Loucy (cell line): Measurements from ENCODE around the gene STON2.

Source experiments
- EZH2phosphoT487 ChIP-seq: fragments of 200-600 bp; IDR thresholded peaks from 2 replicates; pipeline ENCODE4 v1.6.1; 2018; ENCODE audit warnings: antibody characterized with exemption, mild to moderate bottlenecking, moderate library complexity, borderline replicate concordance
- TF ChIP-seq, protein P1 (sequence below): fragments of 200-600 bp; sonication (generic); conservative IDR thresholded peaks from 2 replicates; pipeline ENCODE4 v1.5.1; 2014; ENCODE audit warnings: mild to moderate bottlenecking, antibody characterized with exemption, low read length

- TF ChIP-seq, protein P1, sequence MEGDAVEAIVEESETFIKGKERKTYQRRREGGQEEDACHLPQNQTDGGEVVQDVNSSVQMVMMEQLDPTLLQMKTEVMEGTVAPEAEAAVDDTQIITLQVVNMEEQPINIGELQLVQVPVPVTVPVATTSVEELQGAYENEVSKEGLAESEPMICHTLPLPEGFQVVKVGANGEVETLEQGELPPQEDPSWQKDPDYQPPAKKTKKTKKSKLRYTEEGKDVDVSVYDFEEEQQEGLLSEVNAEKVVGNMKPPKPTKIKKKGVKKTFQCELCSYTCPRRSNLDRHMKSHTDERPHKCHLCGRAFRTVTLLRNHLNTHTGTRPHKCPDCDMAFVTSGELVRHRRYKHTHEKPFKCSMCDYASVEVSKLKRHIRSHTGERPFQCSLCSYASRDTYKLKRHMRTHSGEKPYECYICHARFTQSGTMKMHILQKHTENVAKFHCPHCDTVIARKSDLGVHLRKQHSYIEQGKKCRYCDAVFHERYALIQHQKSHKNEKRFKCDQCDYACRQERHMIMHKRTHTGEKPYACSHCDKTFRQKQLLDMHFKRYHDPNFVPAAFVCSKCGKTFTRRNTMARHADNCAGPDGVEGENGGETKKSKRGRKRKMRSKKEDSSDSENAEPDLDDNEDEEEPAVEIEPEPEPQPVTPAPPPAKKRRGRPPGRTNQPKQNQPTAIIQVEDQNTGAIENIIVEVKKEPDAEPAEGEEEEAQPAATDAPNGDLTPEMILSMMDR: no peak
- no peak for TF ChIP-seq EZH2phosphoT487
These were observed 27.4 kb upstream of the STON2 start for GRCh38 chr14:81427348-81428058.
